GM08714 (cell line): ENCODE measurements around the gene C11orf86.

Experiments used
- H3K4me3 ChIP-seq: fragments of 200-500 bp; sonication (Bioruptor generic); 2 replicates; pipeline ENCODE4 v1.5.1; 2014; ENCODE audit warnings: mild to moderate bottlenecking, low read length, inconsistent platforms
- ZNF274 ChIP-seq: IDR thresholded peaks from 2 replicates; pipeline ENCODE4 v1.6.1; 2012; ENCODE audit warnings: mild to moderate bottlenecking, low read depth, low read length

The C11orf86 gene

GRCh38 chr11:66974724-66975404, at the start of gene C11orf86:
Gene C11orf86, plus strand, starts transcription at chr11:66975304. Its CDS starts 59 bp downstream, at chr11:66975363.
- no peak within 1 kb of the TSS for H3K4me3 ChIP-seq
- TF ChIP-seq ZNF274 = no peak

- TF ChIP-seq ZNF274 = no peak
- no peak overlapping the region for H3K4me3 ChIP-seq
These were observed 45.4 kb upstream of the C11orf86 start for GRCh38 chr11:66929753-66930152.

- no peak overlapping the region for H3K4me3 ChIP-seq
- no peak for TF ChIP-seq ZNF274
These were observed 42.6 kb upstream of the C11orf86 start for GRCh38 chr11:66932543-66932942.

- no peak overlapping the region for H3K4me3 ChIP-seq
- no peak for TF ChIP-seq ZNF274
These were observed 41.6 kb upstream of the C11orf86 start for GRCh38 chr11:66933531-66933930.

- no peak overlapping the region for H3K4me3 ChIP-seq
- TF ChIP-seq ZNF274 = no peak
These were observed 39.9 kb upstream of the C11orf86 start for GRCh38 chr11:66934950-66935779.

GRCh38 chr11:66936311-66936711, 38.8 kb upstream of the C11orf86 start:
- no peak overlapping the region for H3K4me3 ChIP-seq
- TF ChIP-seq ZNF274 = no peak

GRCh38 chr11:66937193-66937733, 37.8 kb upstream of the C11orf86 start:
- no peak overlapping the region for H3K4me3 ChIP-seq
- TF ChIP-seq ZNF274 = no peak

GRCh38 chr11:66938582-66939135, 36.4 kb upstream of the C11orf86 start:
- no peak for TF ChIP-seq ZNF274
- no peak overlapping the region for H3K4me3 ChIP-seq

- TF ChIP-seq ZNF274 = no peak
- no peak overlapping the region for H3K4me3 ChIP-seq
These were observed 25.0 kb upstream of the C11orf86 start for GRCh38 chr11:66950112-66950535.

- H3K4me3 ChIP-seq = no peak overlapping the region
- TF ChIP-seq ZNF274 = no peak
These were observed 24.0 kb upstream of the C11orf86 start for GRCh38 chr11:66951135-66951534.

- TF ChIP-seq ZNF274 = no peak
- no peak overlapping the region for H3K4me3 ChIP-seq
These were observed 23.2 kb upstream of the C11orf86 start for GRCh38 chr11:66951927-66952337.

GRCh38 chr11:66953081-66953833, 21.8 kb upstream of the C11orf86 start:
- no peak overlapping the region for H3K4me3 ChIP-seq
- no peak for TF ChIP-seq ZNF274

- TF ChIP-seq ZNF274 = no peak
These were observed 18.3 kb upstream of the C11orf86 start for GRCh38 chr11:66956689-66957290.

GRCh38 chr11:66957971-66958231, 17.2 kb upstream of the C11orf86 start:
- TF ChIP-seq ZNF274 = no peak
- peak overlapping the region; percentile 44; the same call in 1 of the 2 replicates for H3K4me3 ChIP-seq

More at GRCh38 chr11:66956689-66957290, 18.3 kb upstream of the C11orf86 start:
- no peak overlapping the region for H3K4me3 ChIP-seq
